Transverse colon (tissue), 4 donors: Measurements from ENCODE around the gene WDR77.

Source experiments
- CTCF ChIP-seq, 5 experiments: fragments of 200-600 bp in 3 of 5; fragments of 450-650 bp in 2 of 5; sonication (generic) in 3 of 5; IDR thresholded peaks; 1 replicate in 2 of 5; 2 replicates in 3 of 5; pipeline ENCODE4 v1.5.1; 2016 to 2017; ENCODE audit warnings: antibody characterized with exemption in 5 of 5, inconsistent platforms in 3 of 5, mild to moderate bottlenecking in 2 of 5, moderate library complexity in 1 of 5
- EP300 ChIP-seq: sonication (generic); formaldehyde crosslinking; IDR thresholded peaks from one replicate; pipeline ENCODE4 v1.6.1; 2017; ENCODE audit warnings: antibody characterized with exemption, low read depth
- POLR2A ChIP-seq: fragments of 450-650 bp; IDR thresholded peaks from one replicate; pipeline ENCODE4 v1.6.1; 2016; ENCODE audit warnings: antibody characterized with exemption, mild to moderate bottlenecking, moderate library complexity
- POLR2AphosphoS5 ChIP-seq, 3 donors: sonication (generic); formaldehyde crosslinking; IDR thresholded peaks; one replicate each; pipeline ENCODE4 v1.6.1; 2016; ENCODE audit warnings: antibody characterized with exemption in 3 of 3

GRCh38 chr1:111491070-111491469 lies 42.0 kb upstream of the WDR77 start:
- TF ChIP-seq POLR2A (no peak), CTCF (IDR thresholded peaks at IDR 0.05) (no peak), EP300 (no peak), POLR2AphosphoS5 (IDR thresholded peaks at IDR 0.05) (no peak)
